ENCODE results near the gene SCPEP1. TPM values are rescaled to one million over a fixed set of nuclear protein-coding genes. Genes with fewer than 3 reads are reported as not detected.

The SCPEP1 gene
- total RNA-seq, 1 experiment from 2014 or later: 29.6 TPM

- Histone ChIP-seq H2BK120ac (ENCODE audit: low read depth, low read length, poor library complexity, severe bottlenecking) (no peak overlapping the region), H4K5ac (ENCODE audit: insufficient read length, low read depth, low read length) (no peak overlapping the region), H3K9ac (ENCODE audit: extremely low read depth, insufficient read length, low read length) (no peak overlapping the region), H3K27me3 (ENCODE audit: insufficient read depth, low read length) (no peaks in the 10 kb centered on the region), H2BK20ac (ENCODE audit: low read depth, low read length, poor library complexity, severe bottlenecking) (no peak overlapping the region), H3K14ac (ENCODE audit: insufficient read depth, low read length) (no peak overlapping the region), H3K79me2 (ENCODE audit: insufficient read depth, low read length) (no peaks in the 10 kb centered on the region), H4K20me1 (ENCODE audit: control insufficient read depth, insufficient read depth, insufficient read length) (no peaks in the 10 kb centered on the region), H3K56ac (ENCODE audit: insufficient read length, low read depth, low read length) (no peak overlapping the region), H3K79me1 (ENCODE audit: insufficient read depth, low read depth, low read length, poor library complexity, severe bottlenecking) (no peaks in the 10 kb centered on the region), H2BK12ac (ENCODE audit: insufficient read length, low read depth, low read length) (no peak overlapping the region), H3K4ac (ENCODE audit: low read depth, low read length) (no peak overlapping the region), H3K4me1 (ENCODE audit: insufficient read depth, low read length) (no peaks in the 10 kb centered on the region), H2BK15ac (ENCODE audit: low read depth, low read length) (no peak overlapping the region), H4K91ac (ENCODE audit: insufficient read length, low read depth, low read length) (no peak overlapping the region), H3K23ac (ENCODE audit: insufficient read length, low read depth, low read length) (no peak overlapping the region), H2AFZ (ENCODE audit: low read length) (no peak overlapping the region), H3T11ph (ENCODE audit: low read length) (no peak overlapping the region), H3K27ac (ENCODE audit: insufficient read length, low read depth, low read length) (no peak overlapping the region), H2BK5ac (ENCODE audit: insufficient read length, low read length) (no peak overlapping the region), H2AK5ac (ENCODE audit: insufficient read length, low read length) (no peak overlapping the region), H3K18ac (ENCODE audit: insufficient read length, low read depth, low read length) (no peak overlapping the region), H3K9me3 (ENCODE audit: control insufficient read depth, low read depth, low read length) (no peaks in the 10 kb centered on the region), H3K4me2 (ENCODE audit: insufficient read depth, insufficient read length, low read length) (no peak overlapping the region), H3K23me2 (ENCODE audit: insufficient read length, low read depth, low read length, poor library complexity, severe bottlenecking) (no peaks in the 10 kb centered on the region), H4K8ac (replicated peaks; ENCODE audit: insufficient read length, low read depth, low read length) (no peak overlapping the region)
- no CpG with 5 or more reads among the region's 2 CpGs for WGBS (ENCODE audit: extremely low coverage, insufficient read length, low lambda C conversion rate)
- Mint-ChIP-seq H3K4me1 (peaks cover 0 to 2% of the 10 kb centered on the region in 2 experiments; a peak in 1 of 4 replicates), H3K36me3 (ENCODE audit: insufficient read depth in 1 of 3, low read depth in 3 of 3) (peaks cover 8 to 25% (median 15%) of the 10 kb centered on the region in 3 experiments; a peak in 5 of 7 replicates), H3K9me3 (no peaks in the 10 kb centered on the region), H3K27me3 (ENCODE audit: low read depth) (no peaks in the 10 kb centered on the region; the same call in 1 of the 2 replicates), H3K4me3 (no peak overlapping the region), H3K27ac (no peak overlapping the region)
- no peak for TF ChIP-seq CTCF (conservative IDR thresholded peaks at IDR 0.05)
- DNase-seq: no peak
Observed at GRCh38 chr17:56997313-56997712, 19.4 kb downstream of the SCPEP1 start.
